ENCODE measurements around the gene STK24. TPM values are rescaled to one million over a fixed set of nuclear protein-coding genes. Genes with fewer than 3 reads are reported as not detected.

STK24 gene
- total and polyA plus RNA-seq, 2 donors (not counting 1 experiment from before 2014, with no cell fraction given) = 53.2 to 73.1 TPM

DNA sequence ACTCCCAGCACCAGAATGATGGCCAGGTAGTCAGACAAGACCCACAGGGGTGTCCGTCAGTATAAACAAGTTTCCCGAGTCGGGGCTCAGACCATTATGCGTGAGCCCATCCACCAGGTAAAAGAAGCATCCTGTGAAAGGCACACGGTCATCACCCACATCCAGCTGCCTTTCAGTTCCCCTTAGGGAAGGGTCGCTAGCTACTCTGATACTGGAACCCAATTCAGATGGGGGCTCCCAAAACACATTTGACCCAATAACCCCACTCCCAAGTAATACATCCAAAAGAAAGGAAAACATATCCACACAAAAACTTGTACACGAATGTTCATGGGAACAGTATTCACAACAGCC, 66.8 kb downstream of the STK24 start:
- peak overlapping the region; percentile 70 for H3K4me2 ChIP-seq (ENCODE audit: extremely low read depth, insufficient read depth, low read length)
- H4K20me1 ChIP-seq (ENCODE audit: control insufficient read depth, extremely low read depth, insufficient read depth, low read length) = no peaks in the 10 kb centered on the region
- H2AFZ ChIP-seq (ENCODE audit: low read length) = no peak overlapping the region
- peaks cover 1% of the 10 kb centered on the region for H3K36me3 ChIP-seq (ENCODE audit: control insufficient read depth, insufficient read depth, low read length)
- TF ChIP-seq, protein P1, sequence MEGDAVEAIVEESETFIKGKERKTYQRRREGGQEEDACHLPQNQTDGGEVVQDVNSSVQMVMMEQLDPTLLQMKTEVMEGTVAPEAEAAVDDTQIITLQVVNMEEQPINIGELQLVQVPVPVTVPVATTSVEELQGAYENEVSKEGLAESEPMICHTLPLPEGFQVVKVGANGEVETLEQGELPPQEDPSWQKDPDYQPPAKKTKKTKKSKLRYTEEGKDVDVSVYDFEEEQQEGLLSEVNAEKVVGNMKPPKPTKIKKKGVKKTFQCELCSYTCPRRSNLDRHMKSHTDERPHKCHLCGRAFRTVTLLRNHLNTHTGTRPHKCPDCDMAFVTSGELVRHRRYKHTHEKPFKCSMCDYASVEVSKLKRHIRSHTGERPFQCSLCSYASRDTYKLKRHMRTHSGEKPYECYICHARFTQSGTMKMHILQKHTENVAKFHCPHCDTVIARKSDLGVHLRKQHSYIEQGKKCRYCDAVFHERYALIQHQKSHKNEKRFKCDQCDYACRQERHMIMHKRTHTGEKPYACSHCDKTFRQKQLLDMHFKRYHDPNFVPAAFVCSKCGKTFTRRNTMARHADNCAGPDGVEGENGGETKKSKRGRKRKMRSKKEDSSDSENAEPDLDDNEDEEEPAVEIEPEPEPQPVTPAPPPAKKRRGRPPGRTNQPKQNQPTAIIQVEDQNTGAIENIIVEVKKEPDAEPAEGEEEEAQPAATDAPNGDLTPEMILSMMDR (conservative IDR thresholded peaks at IDR 0.05 in 1 of 2, IDR thresholded peaks at IDR 0.05 in 1 of 2; ENCODE audit: low read depth in 1 of 2, low read length in 2 of 2) = no peak
- no peak for TF ChIP-seq EZH2 (IDR thresholded peaks at IDR 0.05; ENCODE audit: low read length, missing control alignments)
- H3K4me1 ChIP-seq (ENCODE audit: control insufficient read depth, extremely low read depth, insufficient read depth, low read length) = peaks cover 26% of the 10 kb centered on the region
- no peaks in the 10 kb centered on the region for H3K9me3 ChIP-seq (ENCODE audit: control insufficient read depth, insufficient read depth, low read depth, low read length)
- peak overlapping the region; percentile 85 for H3K27ac ChIP-seq (ENCODE audit: insufficient read depth, low read length)
- H3K79me2 ChIP-seq (ENCODE audit: control insufficient read depth, insufficient read depth, low read length) = peaks cover 72% of the 10 kb centered on the region
- H3K27me3 ChIP-seq (ENCODE audit: control insufficient read depth, insufficient read depth, low read length) = no peaks in the 10 kb centered on the region
- H3K4me3 ChIP-seq (replicated peaks in 1 of 4; ENCODE audit: control extremely low read depth in 1 of 4, insufficient read depth in 1 of 4, low read depth in 3 of 4, low read length in 4 of 4) = no peak overlapping the region
- no peak overlapping the region for H3K9ac ChIP-seq (ENCODE audit: insufficient read depth, low read length)
- no peak for DNase-seq (ENCODE audit: low read depth in 2 of 2)

DNA sequence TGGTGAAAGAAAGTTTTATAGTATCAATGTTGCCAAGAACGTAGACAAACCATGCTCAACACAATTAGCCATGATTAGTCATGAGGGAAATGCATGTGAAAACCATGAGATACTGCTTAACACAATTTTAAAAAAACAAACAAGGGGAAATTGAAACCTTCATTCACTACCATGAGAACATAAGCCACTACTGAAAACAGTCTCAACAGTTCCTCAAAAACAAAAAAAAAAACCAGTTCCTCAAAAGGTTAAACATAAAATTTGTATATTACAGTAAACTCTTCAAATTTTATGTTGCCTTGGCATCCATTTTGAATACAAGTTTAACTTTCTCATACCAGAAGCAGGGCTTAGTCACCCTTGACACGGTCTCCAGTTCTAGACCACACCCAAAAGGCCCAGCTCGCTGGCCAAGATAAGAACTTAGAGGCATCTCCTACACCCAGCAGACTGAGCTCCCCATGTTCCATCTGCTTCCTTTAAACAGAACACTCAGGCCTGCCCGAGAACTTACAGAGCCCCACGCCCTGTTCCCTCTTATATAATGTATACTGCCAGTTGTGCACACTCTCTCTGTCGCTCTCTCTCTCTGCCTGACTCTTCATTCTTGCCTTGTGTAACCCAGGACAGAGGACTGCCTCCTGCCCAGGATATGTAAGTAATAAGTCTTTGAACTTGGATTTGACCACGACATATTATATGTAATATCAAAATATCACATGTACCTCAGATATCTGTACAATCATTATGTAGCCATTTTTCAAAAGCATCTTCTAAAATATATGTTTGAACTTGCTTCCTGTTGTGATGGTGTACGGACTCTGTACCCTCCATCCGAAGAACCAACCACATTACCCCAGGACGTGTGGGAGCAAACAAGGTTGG, 67.4 kb downstream of the STK24 start:
- H4K20me1 ChIP-seq (ENCODE audit: control insufficient read depth, extremely low read depth, insufficient read depth, low read length) = no peaks in the 10 kb centered on the region
- no peaks in the 10 kb centered on the region for H3K27me3 ChIP-seq (ENCODE audit: control insufficient read depth, insufficient read depth, low read length)
- peak overlapping the region in 1 of 4 experiments; percentile 2 for H3K4me3 ChIP-seq (replicated peaks in 1 of 4; ENCODE audit: control extremely low read depth in 1 of 4, insufficient read depth in 1 of 4, low read depth in 3 of 4, low read length in 4 of 4)
- H3K36me3 ChIP-seq (ENCODE audit: control insufficient read depth, insufficient read depth, low read length) = peaks cover 1% of the 10 kb centered on the region
- peak; percentile 89 to 98 for DNase-seq (ENCODE audit: low read depth in 2 of 2)
- H3K4me2 ChIP-seq (ENCODE audit: extremely low read depth, insufficient read depth, low read length) = peak overlapping the region; percentile 70
- TF ChIP-seq, protein P1 (conservative IDR thresholded peaks at IDR 0.05 in 1 of 2, IDR thresholded peaks at IDR 0.05 in 1 of 2; ENCODE audit: low read depth in 1 of 2, low read length in 2 of 2) = no peak
- no peak for TF ChIP-seq EZH2 (IDR thresholded peaks at IDR 0.05; ENCODE audit: low read length, missing control alignments)
- H2AFZ ChIP-seq (ENCODE audit: low read length) = no peak overlapping the region
- no peaks in the 10 kb centered on the region for H3K9me3 ChIP-seq (ENCODE audit: control insufficient read depth, insufficient read depth, low read depth, low read length)
- H3K27ac ChIP-seq (ENCODE audit: insufficient read depth, low read length) = peak overlapping the region; percentile 85
- peak overlapping the region; percentile 11 for H3K9ac ChIP-seq (ENCODE audit: insufficient read depth, low read length)
- H3K79me2 ChIP-seq (ENCODE audit: control insufficient read depth, insufficient read depth, low read length) = peaks cover 78% of the 10 kb centered on the region
- H3K4me1 ChIP-seq (ENCODE audit: control insufficient read depth, extremely low read depth, insufficient read depth, low read length) = peaks cover 28% of the 10 kb centered on the region

DNA sequence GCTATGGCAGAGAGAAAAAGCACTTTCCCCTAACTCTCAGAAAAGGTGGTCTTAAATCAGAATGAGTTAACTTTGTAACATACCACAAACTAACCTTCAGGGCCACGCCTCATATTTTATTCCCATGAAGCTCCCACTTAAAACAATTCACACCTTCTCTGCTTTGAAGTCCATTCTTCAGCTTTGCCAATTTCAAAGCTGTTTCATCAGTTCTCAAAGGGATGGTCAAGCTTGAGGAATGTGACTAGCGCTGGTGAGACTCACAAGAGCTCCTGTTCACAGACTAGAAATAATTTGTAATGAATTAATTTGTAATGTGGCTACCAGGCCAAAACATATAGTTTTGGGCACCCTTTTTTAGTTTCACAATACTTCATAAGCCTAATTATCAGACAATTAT, 68.2 kb downstream of the STK24 start:
- no peak overlapping the region for H3K9ac ChIP-seq (ENCODE audit: insufficient read depth, low read length)
- peaks cover 79% of the 10 kb centered on the region for H3K79me2 ChIP-seq (ENCODE audit: control insufficient read depth, insufficient read depth, low read length)
- H3K9me3 ChIP-seq (ENCODE audit: control insufficient read depth, insufficient read depth, low read depth, low read length) = no peaks in the 10 kb centered on the region
- no peak overlapping the region for H2AFZ ChIP-seq (ENCODE audit: low read length)
- peak overlapping the region; percentile 85 for H3K27ac ChIP-seq (ENCODE audit: insufficient read depth, low read length)
- DNase-seq (ENCODE audit: low read depth in 2 of 2) = peak; percentile 87 to 91
- peak overlapping the region; percentile 70 for H3K4me2 ChIP-seq (ENCODE audit: extremely low read depth, insufficient read depth, low read length)
- H3K27me3 ChIP-seq (ENCODE audit: control insufficient read depth, insufficient read depth, low read length) = no peaks in the 10 kb centered on the region
- peaks cover 34% of the 10 kb centered on the region for H3K4me1 ChIP-seq (ENCODE audit: control insufficient read depth, extremely low read depth, insufficient read depth, low read length)
- H3K36me3 ChIP-seq (ENCODE audit: control insufficient read depth, insufficient read depth, low read length) = peaks cover 1% of the 10 kb centered on the region
- H4K20me1 ChIP-seq (ENCODE audit: control insufficient read depth, extremely low read depth, insufficient read depth, low read length) = no peaks in the 10 kb centered on the region
- peak overlapping the region in 1 of 4 experiments; percentile 1 for H3K4me3 ChIP-seq (replicated peaks in 1 of 4; ENCODE audit: control extremely low read depth in 1 of 4, insufficient read depth in 1 of 4, low read depth in 3 of 4, low read length in 4 of 4)
- TF ChIP-seq, protein P1 (conservative IDR thresholded peaks at IDR 0.05 in 1 of 2, IDR thresholded peaks at IDR 0.05 in 1 of 2; ENCODE audit: low read depth in 1 of 2, low read length in 2 of 2) = no peak
- TF ChIP-seq EZH2 (IDR thresholded peaks at IDR 0.05; ENCODE audit: low read length, missing control alignments) = no peak
